ENCODE results near the gene PYROXD2. TPM values are rescaled to one million over a fixed set of nuclear protein-coding genes. Genes with fewer than 3 reads are reported as not detected.

The PYROXD2 gene
- total RNA-seq, 1 donor from 2014 or later, result 4.0 TPM

- no peak for DNase-seq (ENCODE audit: low read depth, low spot score)
Measured at GRCh38 chr10:98416606-98417388, 1.8 kb upstream of the PYROXD2 start.

GRCh38 chr10:98415731-98416119 is 743 bp upstream of the PYROXD2 start:
- DNase-seq (ENCODE audit: low read depth, low spot score), result no peak

GRCh38 chr10:98414578-98414931 is 427 bp downstream of the PYROXD2 start:
- DNase-seq (ENCODE audit: low read depth, low spot score), result no peak

GRCh38 chr10:98411768-98412167 is 3.2 kb downstream of the PYROXD2 start:
- no peak for DNase-seq (ENCODE audit: low read depth, low spot score)

- no peak for DNase-seq (ENCODE audit: low read depth, low spot score)
Measured at GRCh38 chr10:98411166-98411565, 3.8 kb downstream of the PYROXD2 start.

GRCh38 chr10:98410759-98411158 is 4.2 kb downstream of the PYROXD2 start:
- DNase-seq (ENCODE audit: low read depth, low spot score), result no peak

GRCh38 chr10:98410135-98410743 is 4.7 kb downstream of the PYROXD2 start:
- no peak for DNase-seq (ENCODE audit: low read depth, low spot score)

GRCh38 chr10:98408799-98409198 is 6.2 kb downstream of the PYROXD2 start:
- DNase-seq (ENCODE audit: low read depth, low spot score), result no peak

GRCh38 chr10:98407744-98408241 is 7.2 kb downstream of the PYROXD2 start:
- DNase-seq (ENCODE audit: low read depth, low spot score), result no peak

GRCh38 chr10:98407017-98407743 is 7.8 kb downstream of the PYROXD2 start:
- no peak for DNase-seq (ENCODE audit: low read depth, low spot score)

GRCh38 chr10:98405422-98405821 is 9.6 kb downstream of the PYROXD2 start:
- no peak for DNase-seq (ENCODE audit: low read depth, low spot score)

- no peak for DNase-seq (ENCODE audit: low read depth, low spot score)
Measured at GRCh38 chr10:98404571-98405359, 10.2 kb downstream of the PYROXD2 start.

GRCh38 chr10:98403812-98404504 is 11.0 kb downstream of the PYROXD2 start:
- DNase-seq (ENCODE audit: low read depth, low spot score), result no peak

GRCh38 chr10:98402931-98403718 is 11.9 kb downstream of the PYROXD2 start:
- DNase-seq (ENCODE audit: low read depth, low spot score), result no peak

- no peak for DNase-seq (ENCODE audit: low read depth, low spot score)
Measured at GRCh38 chr10:98402478-98402877, 12.5 kb downstream of the PYROXD2 start.

GRCh38 chr10:98400482-98400881 is 14.5 kb downstream of the PYROXD2 start:
- DNase-seq (ENCODE audit: low read depth, low spot score), result no peak

- DNase-seq (ENCODE audit: low read depth, low spot score), result no peak
Measured at GRCh38 chr10:98399784-98400183, 15.2 kb downstream of the PYROXD2 start.

GRCh38 chr10:98397089-98397600 is 17.8 kb downstream of the PYROXD2 start:
- DNase-seq (ENCODE audit: low read depth, low spot score), result no peak

GRCh38 chr10:98396096-98397063 is 18.6 kb downstream of the PYROXD2 start:
- DNase-seq (ENCODE audit: low read depth, low spot score), result no peak
